NCI-H2196 treated with DMSO at 0.1 percent for 48 hours (cell line): Measurements from ENCODE around the gene UMODL1.
A peak's percentile ranks its signal among the peaks of the same experiment; 100 is the strongest.
"Not testable (repeated sequence)": the region's sequence is repeated elsewhere in the genome, so short reads cannot be mapped to it uniquely, and the experiment has no call there.

Experiments
- DNase-seq: peaks from one replicate; lab custom pipeline; 2025; ENCODE audit not compliant: unreplicated experiment; lab: John Stamatoyannopoulos, UW

UMODL1 gene

DNA sequence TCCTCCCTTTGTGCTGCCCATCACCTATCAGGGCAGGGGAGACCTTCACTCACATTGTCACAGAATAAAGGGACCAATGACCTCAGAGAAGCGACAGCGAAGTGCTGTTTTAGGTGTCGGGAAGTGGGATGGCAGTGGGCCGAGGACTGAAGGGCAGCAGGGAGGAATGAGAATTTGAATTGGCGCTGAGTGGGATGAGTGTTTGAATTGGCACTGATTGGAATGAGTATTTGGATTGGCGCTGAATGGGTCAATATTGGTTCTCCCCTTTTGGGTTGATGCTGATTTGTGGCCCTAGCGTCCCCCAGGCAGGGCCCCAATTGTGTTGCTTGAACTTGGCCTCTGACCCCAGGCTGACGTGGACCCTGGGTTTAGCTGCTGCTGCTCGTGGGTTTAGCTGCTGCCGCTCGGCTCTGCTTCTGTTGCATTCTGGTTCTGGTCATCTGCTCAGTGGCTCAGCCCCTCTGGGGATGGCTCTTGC, 12.4 kb upstream of the UMODL1 start:
- DNase-seq, result no peak

DNA sequence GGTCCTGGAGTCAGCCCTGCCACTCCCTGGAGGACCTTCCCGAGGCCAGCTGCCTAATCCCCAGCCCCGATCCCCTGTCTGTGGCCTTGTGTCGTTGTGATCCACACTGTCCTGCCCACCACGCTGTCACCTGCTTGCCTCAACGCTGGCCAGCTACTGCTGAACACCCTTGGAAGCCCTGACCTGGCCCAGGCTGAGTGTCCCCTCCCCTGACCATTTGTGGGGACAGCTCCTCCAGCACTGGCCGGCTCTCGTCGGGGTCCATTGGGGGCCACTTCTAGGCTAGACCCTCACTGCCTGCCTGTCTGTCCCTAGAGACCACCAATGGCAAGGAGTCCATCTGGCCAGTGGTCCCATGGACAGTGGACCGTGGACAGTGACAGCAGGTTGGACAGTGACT, 12.0 kb upstream of the UMODL1 start:
- no peak for DNase-seq

DNA sequence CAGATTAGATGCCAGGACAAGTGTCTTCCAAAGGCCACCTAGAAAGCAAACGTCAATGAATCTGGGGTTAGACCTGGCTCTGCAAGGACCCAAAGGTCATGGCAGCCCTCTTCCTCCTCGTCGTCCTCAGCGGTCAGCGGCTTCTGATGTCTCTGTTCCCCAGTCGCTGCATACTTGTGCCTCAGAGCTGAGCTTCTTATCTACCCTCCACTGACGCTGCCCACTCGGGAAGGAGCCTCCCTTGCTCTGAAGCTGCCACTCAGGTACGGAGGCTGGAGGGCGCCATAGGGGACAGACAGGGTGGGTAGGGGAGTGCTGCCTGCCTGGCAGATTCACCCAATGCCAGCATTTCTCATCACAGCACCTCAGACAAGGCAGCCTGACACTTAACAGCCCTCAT, 11.4 kb upstream of the UMODL1 start:
- DNase-seq, result no peak

DNA sequence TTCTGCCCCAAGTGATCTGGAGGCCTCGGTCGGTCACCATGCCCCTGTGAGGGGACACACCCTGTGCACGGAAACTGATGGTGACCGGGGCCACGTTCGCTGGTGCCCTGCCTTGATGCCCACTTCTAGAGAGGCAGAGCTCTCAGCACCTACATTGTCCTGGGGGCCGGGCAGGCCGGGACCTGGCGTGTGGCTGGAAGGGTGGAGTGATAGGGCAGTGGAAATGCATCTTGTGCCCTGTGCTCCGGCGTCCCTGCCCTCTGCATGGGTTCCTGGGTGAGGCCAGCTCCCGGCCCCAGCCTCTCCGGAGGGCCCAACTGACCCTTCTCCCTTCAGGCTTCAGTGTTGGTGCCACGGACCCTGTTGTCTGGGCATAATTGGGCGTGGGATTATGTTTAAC, 11.0 kb upstream of the UMODL1 start:
- DNase-seq, result no peak

DNA sequence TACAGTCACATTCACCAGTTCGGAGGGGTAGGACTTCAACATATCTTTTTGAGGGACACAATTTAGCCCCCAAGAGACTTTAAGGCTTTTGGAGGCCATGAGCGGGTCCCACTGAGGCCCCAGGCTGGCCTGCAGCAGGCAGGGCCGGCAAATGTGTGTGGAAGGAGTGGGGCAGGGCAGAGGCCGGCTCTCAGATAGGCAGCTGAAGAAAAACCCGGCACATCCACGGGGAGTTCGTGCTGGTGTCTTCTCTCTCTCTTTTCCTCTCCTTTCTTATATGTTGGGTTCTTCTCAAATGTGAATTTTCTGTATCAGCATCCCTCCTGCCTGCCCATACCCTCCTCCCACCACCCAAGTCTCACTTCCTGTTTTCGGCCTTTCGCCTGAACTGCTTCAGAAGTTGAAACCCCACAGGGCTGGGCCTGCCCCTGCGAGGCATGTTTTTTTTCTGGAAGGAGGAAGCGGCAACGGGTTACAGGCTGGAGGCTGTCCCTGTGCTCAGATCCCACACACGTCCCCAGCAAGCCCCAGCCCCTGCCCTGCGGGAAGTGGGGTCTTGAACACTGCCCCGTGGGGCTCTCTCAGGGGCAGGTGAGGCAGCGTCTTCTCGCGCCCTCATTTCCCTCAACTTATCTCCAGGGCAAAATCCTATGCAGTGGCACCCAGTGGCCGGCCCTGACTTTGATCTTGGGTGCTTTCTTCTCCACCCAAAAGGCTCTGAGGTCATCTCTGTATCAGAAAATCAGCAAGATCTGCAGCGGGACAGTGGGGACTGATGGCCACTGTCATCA, 9.7 kb upstream of the UMODL1 start:
- DNase-seq, result no peak

DNA sequence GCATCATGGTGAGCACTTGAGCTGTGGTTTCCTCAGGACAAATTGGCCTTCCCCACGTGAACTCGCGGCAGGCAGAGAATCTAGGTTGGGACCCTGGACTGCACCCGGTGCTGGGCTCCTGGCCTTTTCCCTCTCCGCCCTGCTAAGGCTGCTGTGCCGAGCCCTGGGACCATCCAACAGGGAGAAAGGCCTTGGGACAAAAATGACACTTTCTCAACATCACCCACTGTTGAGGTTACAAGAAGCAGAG, 9.2 kb upstream of the UMODL1 start:
- DNase-seq, result no peak

DNA sequence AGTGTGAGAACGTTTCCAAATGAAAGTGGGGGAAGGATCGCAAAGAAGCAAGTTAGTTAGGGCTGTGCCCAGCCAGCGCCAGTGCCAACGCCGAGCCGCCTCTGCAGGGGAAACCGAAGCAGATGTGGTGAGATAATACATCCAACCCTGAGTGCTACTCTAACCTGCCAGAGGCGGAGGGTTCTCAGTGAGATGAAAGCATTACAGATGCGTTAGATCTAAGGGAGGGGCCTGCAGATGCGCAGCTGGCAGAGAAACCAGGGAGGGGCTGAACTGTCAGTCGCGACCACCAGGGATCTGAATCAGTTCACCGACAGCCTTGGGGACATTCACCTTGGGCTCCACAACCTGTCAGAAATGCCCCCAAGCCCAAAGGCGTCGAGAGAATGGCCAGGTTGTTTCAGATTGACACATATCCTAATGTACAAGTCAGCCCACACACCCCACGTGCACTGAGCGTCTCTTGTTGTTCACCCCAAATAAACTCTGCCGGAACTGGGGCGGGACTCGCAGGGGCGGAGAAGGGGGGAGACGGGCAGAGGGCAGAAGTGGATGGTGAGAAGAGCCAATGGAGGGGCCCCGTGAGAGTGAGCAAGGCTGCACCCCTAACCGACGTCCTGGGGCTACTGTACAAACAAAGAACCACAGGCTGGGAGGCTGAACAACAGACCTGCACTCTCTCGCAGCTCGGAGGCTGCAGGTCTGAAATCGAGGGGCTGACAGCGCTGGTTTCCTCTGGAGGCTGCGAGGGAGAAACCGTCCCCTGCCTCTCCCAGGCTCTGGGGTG, 8.7 kb upstream of the UMODL1 start:
- DNase-seq, result no peak

DNA sequence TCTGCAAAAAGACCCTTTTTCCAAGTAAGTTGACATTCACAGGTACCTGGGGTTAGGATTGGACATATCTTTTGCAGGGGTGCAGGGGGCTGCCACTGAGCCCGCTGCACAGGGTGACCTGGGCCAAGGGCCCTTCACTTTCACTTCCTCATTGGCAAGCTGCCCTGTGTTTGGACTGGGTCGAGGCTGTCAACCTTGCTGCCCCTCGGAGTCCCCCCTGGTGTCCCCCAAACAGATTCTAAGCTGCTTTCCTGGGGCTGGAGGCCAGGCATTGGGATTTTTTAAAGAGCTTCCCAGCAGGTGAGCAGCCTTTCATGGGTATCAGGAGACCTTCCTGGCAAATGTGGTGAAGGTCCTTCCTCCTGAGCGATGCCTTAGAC, 7.9 kb upstream of the UMODL1 start:
- no peak for DNase-seq

DNA sequence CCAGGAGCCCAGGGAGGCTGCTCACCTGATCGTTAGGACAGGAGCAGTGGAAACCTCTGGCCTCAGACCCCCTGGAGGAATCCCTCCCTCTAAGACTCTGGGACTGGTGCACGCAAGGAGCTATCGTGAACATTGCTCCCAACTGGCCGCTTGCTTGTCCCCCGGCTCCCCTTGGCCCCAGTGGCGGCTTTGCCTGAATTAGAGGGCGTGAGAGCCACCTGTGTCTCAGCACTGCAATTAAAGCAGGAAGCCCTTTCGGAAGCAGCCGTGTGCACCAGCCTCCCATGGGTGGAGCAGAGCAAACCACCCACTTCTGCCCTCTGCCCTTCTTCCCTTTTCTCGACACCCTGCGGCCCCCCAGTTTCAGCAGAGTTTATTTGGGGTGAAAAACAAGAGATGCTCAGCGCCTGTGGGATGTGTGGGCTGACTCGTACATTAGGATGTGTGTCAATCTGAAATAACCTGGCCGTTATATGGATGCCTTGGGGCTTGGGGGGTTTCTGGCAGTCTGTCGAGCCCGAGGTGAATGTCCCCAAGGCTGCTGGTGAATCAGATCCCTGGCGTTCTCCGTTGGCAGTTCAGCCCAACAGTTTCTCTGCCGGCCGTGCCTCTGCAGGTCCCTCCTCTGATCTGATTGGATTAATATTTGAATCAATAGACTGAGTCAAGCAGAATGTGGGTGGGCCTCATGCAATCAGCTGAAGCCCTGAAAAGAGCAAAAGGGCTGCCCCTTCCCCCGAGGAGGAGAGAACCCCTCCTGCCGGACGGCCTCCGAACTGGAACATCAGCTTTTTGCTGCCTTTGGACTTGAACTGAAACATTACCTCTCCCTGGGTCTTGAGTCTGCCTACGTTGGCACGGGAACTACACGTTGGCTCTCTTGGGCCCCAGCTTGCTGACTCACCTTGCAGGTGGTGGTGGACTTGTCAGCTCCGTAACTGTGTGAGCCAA, 7.3 kb upstream of the UMODL1 start:
- peak; percentile 7 for DNase-seq

DNA sequence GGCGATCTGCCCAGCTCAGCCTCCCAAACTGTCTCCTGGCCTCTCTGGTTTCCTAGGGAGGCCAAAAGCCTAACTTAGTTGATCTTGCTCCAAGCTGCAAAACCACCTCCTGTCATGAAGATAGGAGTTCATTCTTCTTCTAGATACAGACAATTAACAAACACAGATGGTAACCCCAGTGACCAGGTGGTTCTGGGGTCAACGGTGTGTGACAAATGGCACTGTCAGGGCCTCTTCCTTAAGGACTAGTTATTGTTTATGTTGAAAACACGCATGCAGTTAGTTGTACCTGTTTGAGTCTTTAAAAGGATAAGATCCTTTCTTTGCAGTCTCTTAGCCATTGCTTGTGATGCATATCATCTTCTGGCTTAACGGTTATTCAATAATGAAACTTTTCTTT, 4.6 kb upstream of the UMODL1 start:
- no peak for DNase-seq

DNA sequence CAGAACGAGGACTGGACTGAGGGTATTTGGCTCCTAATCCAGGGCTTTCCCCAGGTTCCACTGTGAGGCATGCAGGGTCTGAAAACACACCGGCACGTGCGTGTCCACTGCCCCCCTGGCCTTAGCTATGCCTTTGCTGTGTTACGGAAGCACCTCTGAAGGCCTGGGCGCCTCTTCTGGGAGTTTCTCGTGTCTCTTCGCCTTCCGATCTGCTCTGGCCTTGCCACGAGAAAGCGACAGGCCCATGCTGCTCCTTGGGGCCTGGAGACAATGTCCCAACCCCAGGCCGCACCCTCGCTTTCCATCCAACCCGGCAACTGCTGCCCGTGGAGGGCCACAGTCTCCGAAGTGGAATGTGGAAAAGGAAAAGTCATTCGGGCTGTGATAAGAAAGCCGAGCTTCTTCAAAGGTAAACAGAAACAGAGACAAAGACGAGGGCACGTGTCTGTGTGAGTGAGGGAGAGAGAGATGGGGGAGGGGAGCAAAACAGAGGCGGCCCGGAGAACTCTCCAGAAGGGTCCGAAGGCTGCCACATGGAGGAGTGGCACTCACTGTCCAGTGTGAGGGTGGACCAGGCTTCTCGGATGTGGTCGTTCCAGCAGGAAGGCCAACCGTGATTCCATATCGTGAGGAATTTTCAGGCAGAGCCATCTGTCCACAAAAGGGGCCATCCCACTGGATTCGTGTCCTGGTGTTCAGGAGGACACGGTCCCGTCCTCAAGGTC, 3.4 kb upstream of the UMODL1 start:
- DNase-seq, result no peak

DNA sequence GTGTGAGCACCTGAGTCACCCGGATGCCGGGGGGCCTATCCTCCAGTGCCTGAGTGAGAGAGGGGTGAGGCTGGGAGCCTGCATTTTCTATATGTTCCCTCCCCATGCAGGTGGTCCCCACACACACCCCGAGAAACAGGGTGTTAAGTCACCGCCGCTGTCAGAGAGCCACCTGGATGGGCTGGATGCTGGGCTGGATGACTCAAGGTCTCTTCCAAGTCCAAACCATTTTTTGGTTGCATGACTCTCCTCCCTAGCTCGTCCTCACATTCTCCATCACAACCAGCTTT, 2.9 kb upstream of the UMODL1 start:
- no peak for DNase-seq

DNA sequence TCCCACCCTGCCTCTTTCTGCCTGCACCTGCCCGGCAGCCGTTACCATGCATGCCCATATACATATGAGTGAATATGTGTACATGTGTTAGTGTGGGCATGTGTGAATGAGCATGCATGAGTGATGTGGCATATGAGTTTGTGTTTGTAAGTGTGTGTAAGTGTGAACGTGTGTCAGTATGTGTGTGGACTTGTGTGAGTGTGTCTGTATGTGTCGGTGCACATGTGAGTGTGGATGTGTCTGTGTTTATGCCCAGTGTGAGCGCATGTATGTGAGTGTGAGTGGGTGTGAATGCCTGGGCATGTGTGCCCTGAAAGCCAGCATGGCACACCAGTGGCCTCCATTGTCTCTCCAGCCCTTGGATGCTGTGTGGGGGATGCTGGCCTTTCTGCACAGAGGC, 2.5 kb upstream of the UMODL1 start:
- DNase-seq, result no peak

DNA sequence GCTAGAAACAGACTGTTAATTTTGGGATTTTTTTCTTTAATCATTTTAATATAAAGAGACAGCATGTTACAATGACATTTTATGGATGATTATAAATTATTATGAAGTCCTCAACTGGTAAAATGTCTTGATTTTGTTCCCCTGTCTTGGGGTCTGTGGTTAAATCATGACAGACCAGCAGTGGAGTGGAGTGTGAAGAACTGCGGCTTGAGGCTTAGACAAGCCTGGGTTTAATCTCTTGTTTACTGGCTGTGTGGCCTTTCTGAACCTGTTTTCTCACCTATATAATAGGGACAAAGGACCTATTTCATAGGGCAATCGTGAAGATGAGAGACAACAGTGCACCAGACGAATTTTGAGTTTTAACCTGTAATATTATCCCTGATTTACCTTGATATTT, 1.8 kb upstream of the UMODL1 start:
- no peak for DNase-seq

DNA sequence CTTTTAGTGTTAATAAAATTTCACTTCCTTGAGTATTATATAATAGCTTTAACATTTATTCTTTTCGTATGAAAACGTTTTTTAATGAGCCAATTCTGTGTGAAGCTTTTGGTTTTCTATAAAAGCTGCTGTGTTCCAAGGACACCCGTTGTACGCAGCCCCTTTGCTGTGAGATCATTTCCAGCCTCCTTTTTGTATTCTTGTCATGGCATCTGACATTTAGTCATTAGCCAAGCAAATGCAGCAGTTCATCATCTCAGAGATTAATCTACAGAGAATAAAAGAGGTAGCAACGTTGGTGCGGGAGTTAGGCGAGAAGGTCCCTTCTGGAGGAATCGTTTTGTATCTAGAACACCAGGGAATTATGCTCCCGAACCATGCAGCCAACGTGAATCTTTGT, 1.3 kb upstream of the UMODL1 start:
- no peak for DNase-seq

DNA sequence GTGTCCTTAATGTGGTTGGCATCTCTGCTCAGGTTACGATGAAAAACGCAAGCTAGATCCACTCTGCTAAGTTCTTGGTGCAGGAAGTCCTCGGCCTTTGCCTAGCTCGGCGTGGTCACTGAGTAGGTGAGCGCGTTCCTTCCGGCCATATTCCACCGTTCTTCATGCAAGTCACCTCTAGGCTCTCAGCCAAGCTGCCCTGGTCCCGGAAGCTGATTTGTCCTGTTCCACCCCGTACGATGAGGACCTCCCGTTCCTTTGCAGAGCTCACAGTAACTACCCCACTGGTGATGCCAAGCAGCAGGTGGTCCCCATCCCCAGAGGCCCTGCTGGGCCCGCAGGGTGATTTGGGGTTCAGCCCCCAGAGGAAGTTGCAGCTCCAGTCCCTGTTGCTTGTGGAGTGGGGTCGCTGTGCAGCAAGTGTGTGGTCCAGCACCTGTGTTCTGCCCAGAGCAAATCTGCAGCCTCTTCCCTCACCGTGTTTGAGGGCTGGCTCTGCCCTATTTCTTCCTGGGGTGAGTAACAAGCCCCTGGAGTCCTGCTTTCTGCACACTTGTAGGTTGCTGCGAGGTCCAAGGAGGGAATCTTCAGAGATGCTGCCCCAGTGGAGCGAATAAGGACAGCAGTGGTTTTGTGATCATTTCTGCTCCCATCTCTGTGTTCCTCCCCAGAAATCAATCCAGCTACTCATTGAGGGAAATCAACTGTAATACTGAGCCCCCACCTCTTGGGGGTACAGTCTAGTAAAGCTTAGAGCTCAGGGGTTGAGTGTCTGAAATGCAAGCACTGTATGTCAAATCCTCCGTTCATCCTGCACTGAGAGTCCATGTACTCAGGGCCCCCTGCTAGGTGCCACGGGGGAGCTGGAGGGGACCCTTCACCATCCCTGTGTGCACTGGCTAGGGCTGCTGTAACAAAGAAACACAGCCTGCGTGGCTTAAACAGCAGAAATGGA, 2.3 kb downstream of the UMODL1 start:
- no peak for DNase-seq

DNA sequence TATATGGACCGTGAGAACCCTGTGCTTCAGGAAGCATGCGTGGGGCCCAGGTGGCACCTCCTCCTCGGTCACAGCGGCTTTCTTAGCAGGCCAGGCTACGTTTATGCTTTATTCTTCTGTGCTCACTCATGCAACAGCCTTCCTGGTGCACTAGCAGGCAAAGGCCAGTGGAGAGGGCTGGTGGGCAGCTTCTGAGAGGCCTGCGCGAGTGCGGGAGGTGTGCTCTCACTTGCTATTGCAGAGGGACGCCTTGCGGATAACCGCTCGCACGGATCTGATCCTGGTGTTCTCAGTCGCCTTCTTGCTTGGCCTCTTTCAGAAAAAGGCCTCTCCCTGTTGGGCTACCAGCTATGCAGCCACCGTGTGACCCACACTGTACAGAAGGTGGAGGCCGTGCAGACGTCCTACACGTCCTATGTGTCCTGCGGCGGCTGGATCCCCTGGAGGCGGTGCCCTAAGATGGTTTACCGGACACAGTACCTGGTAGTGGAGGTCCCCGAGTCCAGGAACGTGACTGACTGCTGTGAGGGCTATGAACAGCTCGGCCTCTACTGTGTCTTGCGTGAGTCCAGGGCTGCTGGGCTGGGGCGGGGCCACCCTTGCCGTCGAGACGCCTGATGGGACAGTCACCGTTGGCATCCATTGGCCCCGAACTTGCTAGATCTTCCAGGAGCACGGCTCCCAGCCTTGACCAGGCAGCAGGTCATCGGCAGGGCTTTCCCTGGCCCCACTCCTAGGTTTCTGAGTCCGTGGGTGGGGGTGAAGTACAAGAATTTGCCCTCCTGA, 4.8 kb downstream of the UMODL1 start:
- DNase-seq, result no peak

DNA sequence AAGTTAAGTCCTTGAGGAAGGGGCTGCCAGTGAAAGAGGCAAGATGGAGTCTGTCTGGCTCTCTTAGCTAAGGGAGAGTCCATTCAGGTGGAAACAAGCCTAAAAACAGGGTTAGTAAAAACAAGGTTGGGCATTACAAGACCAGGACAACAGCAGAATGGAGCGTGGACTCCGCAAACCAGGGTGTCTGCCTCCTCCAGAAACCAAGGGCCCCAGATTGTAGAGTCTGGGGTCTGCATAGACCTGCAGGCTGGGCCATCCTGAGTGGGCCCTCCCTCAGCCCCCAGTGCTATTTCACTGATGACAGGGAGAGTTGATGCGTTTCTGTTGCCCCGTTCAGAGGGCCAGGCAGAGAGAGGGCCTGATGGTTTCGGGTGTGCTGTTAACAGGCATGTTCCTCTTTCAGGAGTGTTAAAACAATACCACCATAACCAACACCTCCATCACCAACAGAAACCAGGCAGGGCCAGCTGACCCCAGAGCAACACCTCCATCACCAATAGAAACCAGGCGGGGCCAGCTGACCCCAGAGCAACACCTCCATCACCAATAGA, 6.6 kb downstream of the UMODL1 start:
- not testable (repeated sequence) for DNase-seq
